Gastrocnemius medialis (tissue), 4 donors: ENCODE measurements around the gene BMP4.

Experiments
- POLR2A ChIP-seq, 2 donors: fragments of 450-650 bp; IDR thresholded peaks; one replicate each; pipeline ENCODE4 v1.6.1; 2017; ENCODE audit warnings: antibody characterized with exemption in 2 of 2, mild to moderate bottlenecking in 2 of 2, moderate library complexity in 2 of 2
- TF ChIP-seq, protein P1 (sequence below), 5 experiments: fragments of 450-650 bp in 3 of 5; fragments of 200-600 bp in 2 of 5; sonication (generic) in 2 of 5; IDR thresholded peaks in 4 of 5; conservative IDR thresholded peaks in 1 of 5; 1 replicate in 4 of 5; 2 replicates in 1 of 5; pipeline ENCODE4 v1.5.1; 2016 to 2019; ENCODE audit warnings: antibody characterized with exemption in 5 of 5, mild to moderate bottlenecking in 3 of 5, moderate library complexity in 3 of 5

DNA sequence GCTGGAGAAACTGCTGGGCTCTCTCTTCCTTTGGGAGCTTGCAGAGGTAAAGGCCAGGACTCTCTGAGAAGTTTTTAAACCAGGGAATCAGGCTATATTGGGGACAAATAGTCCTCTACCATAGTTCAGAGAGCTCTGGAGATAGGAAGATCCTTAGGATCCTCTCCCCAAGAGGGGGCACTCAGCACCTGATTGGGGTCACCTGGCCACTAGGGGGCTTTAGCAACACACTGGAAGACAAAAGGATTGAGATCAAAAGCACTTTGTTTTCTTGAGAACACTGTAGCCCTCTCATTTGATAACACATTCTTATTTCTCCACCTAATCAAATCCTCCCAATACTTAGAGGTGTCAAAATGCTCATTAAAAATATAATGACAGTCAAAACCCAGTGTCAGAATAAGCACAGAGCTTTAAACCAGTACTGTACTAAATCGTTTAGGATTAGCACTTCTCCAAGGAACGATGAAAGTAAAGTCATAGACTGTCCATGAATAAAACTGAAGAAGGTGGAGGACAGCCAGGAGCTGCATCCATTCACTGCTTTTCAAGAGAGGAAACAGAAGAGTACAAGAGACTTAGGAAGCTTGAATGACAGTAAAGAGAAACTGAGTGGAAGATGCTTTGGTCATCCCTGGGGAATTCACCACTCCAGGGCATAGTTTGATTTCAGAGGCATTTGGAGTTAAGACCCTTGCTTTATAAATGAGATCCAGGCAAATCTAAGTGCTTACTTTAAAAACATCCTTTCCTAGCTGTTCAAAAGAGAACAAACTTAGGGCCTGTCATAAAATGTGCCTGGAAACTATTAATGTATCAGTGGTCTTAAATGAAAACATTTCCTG lies 26.5 kb downstream of the BMP4 start:
- TF ChIP-seq POLR2A (IDR thresholded peaks at IDR 0.05), result no peak
- TF ChIP-seq, protein P1, sequence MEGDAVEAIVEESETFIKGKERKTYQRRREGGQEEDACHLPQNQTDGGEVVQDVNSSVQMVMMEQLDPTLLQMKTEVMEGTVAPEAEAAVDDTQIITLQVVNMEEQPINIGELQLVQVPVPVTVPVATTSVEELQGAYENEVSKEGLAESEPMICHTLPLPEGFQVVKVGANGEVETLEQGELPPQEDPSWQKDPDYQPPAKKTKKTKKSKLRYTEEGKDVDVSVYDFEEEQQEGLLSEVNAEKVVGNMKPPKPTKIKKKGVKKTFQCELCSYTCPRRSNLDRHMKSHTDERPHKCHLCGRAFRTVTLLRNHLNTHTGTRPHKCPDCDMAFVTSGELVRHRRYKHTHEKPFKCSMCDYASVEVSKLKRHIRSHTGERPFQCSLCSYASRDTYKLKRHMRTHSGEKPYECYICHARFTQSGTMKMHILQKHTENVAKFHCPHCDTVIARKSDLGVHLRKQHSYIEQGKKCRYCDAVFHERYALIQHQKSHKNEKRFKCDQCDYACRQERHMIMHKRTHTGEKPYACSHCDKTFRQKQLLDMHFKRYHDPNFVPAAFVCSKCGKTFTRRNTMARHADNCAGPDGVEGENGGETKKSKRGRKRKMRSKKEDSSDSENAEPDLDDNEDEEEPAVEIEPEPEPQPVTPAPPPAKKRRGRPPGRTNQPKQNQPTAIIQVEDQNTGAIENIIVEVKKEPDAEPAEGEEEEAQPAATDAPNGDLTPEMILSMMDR (IDR thresholded peaks at IDR 0.05 in 4 of 5, conservative IDR thresholded peaks at IDR 0.05 in 1 of 5), result peak in 2 of 5 experiments; percentile 8 to 43
